Ishikawa (cell line): ENCODE measurements around the gene PDE11A.

Experiments
- CEBPB ChIP-seq: IDR thresholded peaks from 2 replicates; pipeline ENCODE4 v1.6.1; 2012
- CREB1 ChIP-seq: IDR thresholded peaks from 2 replicates; pipeline ENCODE4 v1.6.1; 2012; ENCODE audit warnings: low read depth
- EGR1 ChIP-seq: IDR thresholded peaks from 2 replicates; pipeline ENCODE4 v1.6.1; 2012
- EP300 ChIP-seq: IDR thresholded peaks from 2 replicates; pipeline ENCODE4 v1.6.1; 2012; ENCODE audit warnings: borderline replicate concordance
- FOXM1 ChIP-seq: IDR thresholded peaks from 2 replicates; pipeline ENCODE4 v1.6.1; 2012; ENCODE audit warnings: low read depth, borderline replicate concordance
- MAX ChIP-seq: IDR thresholded peaks from 2 replicates; pipeline ENCODE4 v1.6.1; 2012
- NFIC ChIP-seq: IDR thresholded peaks from 2 replicates; pipeline ENCODE4 v1.6.1; 2012
- RAD21 ChIP-seq: IDR thresholded peaks from 2 replicates; pipeline ENCODE4 v1.6.1; 2012; ENCODE audit warnings: low read depth
- REST ChIP-seq: IDR thresholded peaks from 2 replicates; pipeline ENCODE4 v1.6.1; 2012; ENCODE audit warnings: low read depth, mild to moderate bottlenecking
- TAF1 ChIP-seq: IDR thresholded peaks from 2 replicates; pipeline ENCODE4 v1.6.1; 2012; ENCODE audit warnings: low read depth, mild to moderate bottlenecking
- TCF12 ChIP-seq: IDR thresholded peaks from 2 replicates; pipeline ENCODE4 v1.6.1; 2012; ENCODE audit warnings: low read depth
- TEAD4 ChIP-seq: IDR thresholded peaks from 2 replicates; pipeline ENCODE4 v1.6.1; 2012
- USF1 ChIP-seq: IDR thresholded peaks from 2 replicates; pipeline ENCODE4 v1.6.1; 2012
- YY1 ChIP-seq: IDR thresholded peaks from 2 replicates; pipeline ENCODE4 v1.6.1; 2012; ENCODE audit warnings: low read depth
- ZBTB7A ChIP-seq: IDR thresholded peaks from 2 replicates; pipeline ENCODE4 v1.6.1; 2012; ENCODE audit warnings: low read depth

The PDE11A gene

GRCh38 chr2:177726931-177727348, 345.6 kb downstream of the PDE11A start:
- TF ChIP-seq EP300 (no peak), TCF12 (no peak), EGR1 (no peak), MAX (no peak), REST (no peak), ZBTB7A (no peak)

- peak; percentile 89 for TF ChIP-seq RAD21
- no peak for TF ChIP-seq NFIC
Observed at GRCh38 chr2:177724398-177725287, 347.9 kb downstream of the PDE11A start.

- no peak for TF ChIP-seq MAX
- no peak for TF ChIP-seq TCF12
- no peak for TF ChIP-seq NFIC
- TF ChIP-seq YY1, result no peak
- TF ChIP-seq REST, result no peak
- TF ChIP-seq FOXM1, result no peak
- TF ChIP-seq EGR1, result no peak
- no peak for TF ChIP-seq CREB1
- TF ChIP-seq EP300, result no peak
- TF ChIP-seq CEBPB, result no peak
- no peak for TF ChIP-seq RAD21
- no peak for TF ChIP-seq TAF1
- TF ChIP-seq TEAD4, result no peak
- no peak for TF ChIP-seq USF1
- no peak for TF ChIP-seq ZBTB7A
Observed at GRCh38 chr2:177723235-177723634, 349.3 kb downstream of the PDE11A start.

GRCh38 chr2:177721818-177722567, 350.6 kb downstream of the PDE11A start:
- TF ChIP-seq MAX, result no peak
- TF ChIP-seq ZBTB7A, result no peak
- TF ChIP-seq NFIC, result no peak
- TF ChIP-seq TEAD4, result no peak
- TF ChIP-seq CEBPB, result no peak
- TF ChIP-seq RAD21, result no peak
- no peak for TF ChIP-seq FOXM1
- no peak for TF ChIP-seq TCF12
- TF ChIP-seq YY1, result no peak
- TF ChIP-seq EGR1, result no peak

- no peak for TF ChIP-seq MAX
Observed at GRCh38 chr2:177721087-177721486, 351.5 kb downstream of the PDE11A start.

- TF ChIP-seq USF1 (no peak), TEAD4 (no peak), REST (no peak), TAF1 (no peak), ZBTB7A (no peak), EP300 (no peak), TCF12 (no peak), FOXM1 (no peak), YY1 (no peak), MAX (no peak), NFIC (no peak), CEBPB (no peak), CREB1 (no peak), RAD21 (no peak; the same call in 1 of the 2 replicates)
Observed at GRCh38 chr2:177717831-177718618, 354.6 kb downstream of the PDE11A start.
